Skeletal muscle satellite cell (primary cell): Measurements from ENCODE around the gene DNAJC21.
"Not testable (repeated sequence)": the region's sequence is repeated elsewhere in the genome, so short reads cannot be mapped to it uniquely, and the experiment has no call there.

ENCODE experiments used
- H3K27me3 ChIP-seq: 2 replicates; pipeline ENCODE4 v1.7.0; 2013; ENCODE audit warnings: low read length; ENCODE audit not compliant: control insufficient read depth, insufficient read depth
- H3K36me3 ChIP-seq: 2 replicates; pipeline ENCODE4 v1.7.0; 2013; ENCODE audit warnings: mild to moderate bottlenecking, control low read depth, low read length; ENCODE audit not compliant: insufficient read depth
- H3K4me1 ChIP-seq: 2 replicates; pipeline ENCODE4 v1.7.0; 2013; ENCODE audit warnings: low read length; ENCODE audit not compliant: control insufficient read depth, insufficient read depth
- H3K4me2 ChIP-seq: 2 replicates; pipeline ENCODE4 v1.7.0; 2013; ENCODE audit warnings: mild to moderate bottlenecking, low read length
- H3K4me3 ChIP-seq: 2 replicates; pipeline ENCODE4 v1.7.0; 2013; ENCODE audit warnings: low read length
- H3K9ac ChIP-seq: 2 replicates; pipeline ENCODE4 v1.7.0; 2013; ENCODE audit warnings: mild to moderate bottlenecking, low read depth, low read length, moderate library complexity
- H3K9me3 ChIP-seq: replicated peaks from 2 replicates; pipeline ENCODE4 v1.7.0; 2013; ENCODE audit warnings: mild to moderate bottlenecking, control low read depth, low read length

DNAJC21 gene

DNA sequence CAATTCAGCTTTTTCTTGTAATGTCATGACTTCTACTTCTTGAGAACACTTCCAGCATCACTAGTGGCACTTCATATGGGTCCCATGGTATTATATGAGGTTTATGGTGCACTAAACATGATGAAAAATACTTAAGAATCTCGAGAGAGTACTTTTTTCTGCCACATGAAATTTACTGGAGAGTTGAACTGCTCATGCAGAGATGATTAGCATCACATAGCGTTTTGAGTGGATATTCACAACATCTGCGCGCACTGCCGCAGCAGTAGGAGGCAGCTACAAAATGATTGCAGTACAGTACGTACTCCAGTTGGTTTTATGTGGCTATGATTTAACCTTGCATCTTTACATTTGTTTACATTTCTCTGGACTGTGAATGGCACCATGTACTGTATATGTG lies 28.7 kb upstream of the DNAJC21 start:
- Histone ChIP-seq H3K4me2 (no peak overlapping the region), H3K27me3 (no peaks in the 10 kb centered on the region), H3K9me3 (no peaks in the 10 kb centered on the region), H3K36me3 (no peaks in the 10 kb centered on the region), H3K9ac (no peak overlapping the region), H3K4me1 (no peaks in the 10 kb centered on the region), H3K4me3 (no peak overlapping the region)

DNA sequence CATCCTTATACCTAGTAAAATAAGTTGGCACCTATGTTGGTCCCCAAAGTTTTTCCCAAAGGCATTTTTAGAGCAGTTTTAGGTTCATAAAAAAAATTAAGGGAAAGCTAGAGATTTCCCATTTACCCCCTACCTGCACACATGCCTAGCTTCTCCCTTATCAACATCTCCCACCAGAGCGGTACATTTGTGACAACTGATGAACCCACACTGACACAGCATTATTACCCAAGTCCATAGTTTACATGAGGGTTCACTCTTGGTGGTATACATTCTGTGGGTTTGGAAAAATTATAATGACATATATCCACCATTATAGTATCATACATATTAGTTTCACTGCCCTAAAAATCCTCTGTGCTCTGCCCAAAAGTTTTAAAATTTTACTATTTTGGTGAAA lies 26.1 kb upstream of the DNAJC21 start:
- Histone ChIP-seq H3K4me3 (no peak overlapping the region), H3K9ac (no peak overlapping the region), H3K9me3 (no peaks in the 10 kb centered on the region), H3K36me3 (peaks cover 11% of the 10 kb centered on the region), H3K4me1 (no peaks in the 10 kb centered on the region), H3K27me3 (no peaks in the 10 kb centered on the region), H3K4me2 (no peak overlapping the region)

DNA sequence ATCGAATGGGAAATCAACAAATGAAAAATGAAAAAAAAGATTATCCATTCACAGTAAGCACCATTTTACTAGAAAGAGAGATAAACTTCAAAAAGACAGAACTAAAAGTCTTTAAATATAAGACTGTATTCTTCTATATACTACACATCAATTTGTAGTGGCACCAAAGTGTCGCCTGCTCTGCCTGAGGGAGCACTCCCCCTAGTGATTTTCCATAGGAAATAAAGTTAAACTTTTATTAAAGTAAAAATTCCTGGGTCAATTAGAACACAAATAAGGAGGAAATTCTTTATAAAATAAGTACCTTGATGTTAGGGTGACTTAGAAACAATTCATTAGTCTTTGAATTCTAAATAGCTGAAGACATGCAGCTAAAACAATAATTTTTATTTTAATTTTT lies 23.8 kb upstream of the DNAJC21 start:
- Histone ChIP-seq H3K4me3 (no peak overlapping the region), H3K9me3 (no peaks in the 10 kb centered on the region), H3K9ac (no peak overlapping the region), H3K4me2 (no peak overlapping the region), H3K4me1 (no peaks in the 10 kb centered on the region), H3K27me3 (no peaks in the 10 kb centered on the region), H3K36me3 (peaks cover 23% of the 10 kb centered on the region)

DNA sequence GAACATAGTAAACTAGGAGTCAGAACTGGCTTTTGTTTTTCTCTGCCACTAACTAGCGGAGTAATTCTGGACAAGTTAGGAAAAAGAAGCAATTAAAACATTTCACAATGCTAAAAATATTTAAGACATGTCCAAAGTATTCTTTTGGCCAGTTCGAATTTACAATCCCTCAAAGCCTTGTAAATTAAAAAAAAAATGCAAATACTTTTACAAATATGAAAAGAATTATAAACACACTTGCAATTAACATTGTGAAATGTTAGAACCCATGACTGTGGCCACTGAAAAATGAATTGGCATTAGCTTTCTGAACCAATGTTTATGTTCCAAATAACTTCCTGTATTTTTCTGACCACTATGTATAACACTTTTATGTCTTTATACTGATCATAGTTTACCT lies 16.3 kb upstream of the DNAJC21 start:
- Histone ChIP-seq H3K9me3 (no peaks in the 10 kb centered on the region), H3K4me3 (no peak overlapping the region)

DNA sequence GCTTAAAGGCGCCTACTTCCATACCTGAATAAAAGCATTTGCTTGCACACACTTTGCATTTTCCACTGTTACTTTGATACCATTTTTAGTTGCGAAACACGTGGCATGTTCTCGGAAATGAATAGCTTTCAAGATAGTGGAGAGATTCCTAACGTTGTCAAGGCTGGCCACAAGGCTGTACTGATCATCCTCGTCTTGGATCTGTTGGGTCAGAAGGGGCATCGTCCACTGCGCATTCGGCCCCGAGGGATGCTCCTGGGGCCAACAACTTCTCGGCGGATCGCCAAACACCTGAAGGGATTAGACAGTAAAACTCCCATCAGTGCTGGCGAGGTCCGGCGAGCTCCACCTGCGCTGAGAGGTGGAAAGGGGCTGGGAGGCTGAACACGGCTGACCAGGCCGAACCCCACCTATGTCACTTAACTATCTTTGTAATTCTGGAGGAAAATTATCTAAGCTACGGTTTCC lies 14.7 kb upstream of the DNAJC21 start:
- Histone ChIP-seq H3K9ac (peak overlapping the region; percentile 93), H3K27me3 (no peaks in the 10 kb centered on the region), H3K4me1 (peaks cover 28% of the 10 kb centered on the region), H3K4me2 (peak overlapping the region; percentile 90), H3K9me3 (no peaks in the 10 kb centered on the region), H3K36me3 (peaks cover 17% of the 10 kb centered on the region), H3K4me3 (peak overlapping the region; percentile 97)

More for the DNA sequence above, 16.3 kb upstream of the DNAJC21 start:
- Histone ChIP-seq H3K36me3 (peaks cover 24% of the 10 kb centered on the region), H3K4me1 (peaks cover 28% of the 10 kb centered on the region), H3K27me3 (no peaks in the 10 kb centered on the region), H3K9ac (peak overlapping the region; percentile 93), H3K4me2 (peak overlapping the region; percentile 90)

DNA sequence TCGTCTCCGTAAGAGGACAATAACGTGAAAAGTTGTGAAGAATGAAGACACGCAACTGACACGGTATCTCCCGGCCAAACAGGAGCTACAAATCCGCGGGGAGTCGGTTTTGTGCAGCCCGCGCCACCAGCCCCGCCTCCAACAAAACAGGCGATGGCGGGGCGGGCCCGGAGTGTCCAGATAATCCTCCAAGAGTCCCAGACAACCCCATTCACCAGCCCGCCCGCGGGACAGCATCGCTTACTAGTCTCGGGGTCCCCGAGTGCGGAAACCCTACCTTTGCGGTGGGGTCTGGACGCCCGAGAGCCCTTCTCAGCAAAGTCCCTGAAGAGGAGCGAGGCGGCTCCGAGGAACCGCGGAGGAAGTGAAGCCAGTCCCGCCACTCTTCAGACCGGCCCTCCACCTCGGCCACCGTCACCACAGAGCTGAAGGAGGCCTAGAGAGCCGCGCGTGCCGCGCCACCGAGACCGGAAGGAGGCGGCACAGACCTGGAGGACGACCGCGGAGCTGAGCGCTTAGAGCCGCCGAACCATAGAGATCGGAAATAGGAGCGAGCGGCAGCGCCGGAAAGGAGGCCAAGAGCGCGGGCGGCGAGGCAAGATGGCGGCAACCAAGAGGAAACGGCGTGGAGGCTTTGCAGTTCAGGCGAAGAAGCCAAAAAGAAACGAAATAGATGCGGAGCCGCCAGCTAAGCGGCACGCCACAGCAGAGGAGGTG lies 14.1 kb upstream of the DNAJC21 start, which contains the start of the genes BRIX1 and RAD1:
BRIX1 (plus strand) TSS at position 573 of the 717 bp plus-strand sequence; CDS start at position 601, 28 bp downstream.
RAD1 (minus strand) TSS at position 366 of the 717 bp plus-strand sequence. CDS start 612 bp downstream, outside the sequence.
- no peaks in the 10 kb centered on the region for H3K27me3 ChIP-seq
- peaks cover 28% of the 10 kb centered on the region for H3K4me1 ChIP-seq
- H3K36me3 ChIP-seq, result peaks cover 22% of the 10 kb centered on the region
- H3K9ac ChIP-seq, result peak within 1 kb of the TSS; percentile 93
- H3K9me3 ChIP-seq, result no peaks in the 10 kb centered on the region
- H3K4me2 ChIP-seq, result peak within 1 kb of the TSS; percentile 92
- peak within 1 kb of the TSS; percentile 97 for H3K4me3 ChIP-seq

DNA sequence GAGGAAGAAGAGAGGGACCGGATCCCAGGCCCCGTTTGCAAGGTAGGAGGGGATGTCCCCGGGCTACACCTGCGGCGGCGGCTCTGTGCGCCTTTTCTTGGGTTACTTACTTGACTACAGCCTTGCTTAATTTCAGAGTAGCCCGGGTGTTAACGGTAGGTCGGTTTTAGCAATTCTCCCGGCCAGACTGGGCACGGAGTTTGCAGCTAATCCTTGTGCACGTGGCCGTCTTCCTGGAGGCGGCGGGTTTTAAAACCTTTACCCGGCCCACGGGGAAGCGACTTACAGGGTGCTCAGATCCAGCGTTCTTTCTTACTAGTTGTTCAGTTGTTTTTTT lies 13.5 kb upstream of the DNAJC21 start:
- H3K27me3 ChIP-seq, result no peaks in the 10 kb centered on the region
- H3K9me3 ChIP-seq, result no peaks in the 10 kb centered on the region
- H3K4me1 ChIP-seq, result peaks cover 28% of the 10 kb centered on the region
- H3K9ac ChIP-seq, result peak overlapping the region; percentile 93
- H3K36me3 ChIP-seq, result peaks cover 23% of the 10 kb centered on the region
- peak overlapping the region; percentile 92 for H3K4me2 ChIP-seq
- peak overlapping the region; percentile 97 for H3K4me3 ChIP-seq

DNA sequence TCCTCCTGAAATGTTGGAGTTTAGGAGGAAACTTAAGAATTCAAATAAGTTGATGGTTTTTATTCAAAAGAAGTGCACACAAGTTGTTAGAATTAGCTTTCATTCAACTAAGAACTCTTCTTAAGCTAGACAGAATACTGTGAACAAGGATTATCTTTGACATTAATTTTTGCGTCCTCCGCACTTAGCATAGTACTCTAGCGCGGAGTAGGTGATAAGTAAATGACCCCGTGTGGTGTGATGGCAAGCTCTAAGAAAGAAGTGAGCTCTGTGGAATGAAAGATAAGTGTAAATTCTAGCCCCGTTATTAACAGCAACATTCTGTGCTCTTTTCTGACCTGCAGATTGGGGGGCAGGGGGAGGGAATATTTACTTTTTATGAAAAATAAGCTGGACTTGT lies 12.8 kb upstream of the DNAJC21 start:
- Histone ChIP-seq H3K36me3 (peaks cover 23% of the 10 kb centered on the region), H3K9ac (peak overlapping the region; percentile 93), H3K9me3 (no peaks in the 10 kb centered on the region), H3K4me1 (peaks cover 28% of the 10 kb centered on the region), H3K4me3 (peak overlapping the region; percentile 97), H3K4me2 (peak overlapping the region; percentile 92), H3K27me3 (no peaks in the 10 kb centered on the region)

DNA sequence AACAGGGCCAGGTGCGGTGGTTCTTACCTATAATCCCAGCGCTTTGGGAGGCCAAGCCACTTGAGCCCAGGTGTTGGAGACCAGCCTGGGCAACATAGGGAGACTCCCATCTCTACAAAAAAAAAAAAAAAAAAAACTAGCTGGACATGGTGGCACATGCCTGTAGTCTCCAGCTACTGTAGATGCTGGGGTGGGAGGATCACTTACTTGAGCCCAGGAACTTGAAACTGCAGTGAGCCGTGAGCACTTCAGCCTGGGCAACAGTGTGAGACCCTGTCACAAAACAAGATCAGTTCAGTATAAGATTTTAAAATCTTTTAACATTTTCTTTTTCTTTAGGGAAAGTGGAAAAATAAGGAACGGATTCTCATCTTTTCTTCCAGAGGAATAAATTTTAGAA lies 11.3 kb upstream of the DNAJC21 start:
- Histone ChIP-seq H3K36me3 (peaks cover 34% of the 10 kb centered on the region), H3K4me2 (peak overlapping the region; percentile 57), H3K9ac (no peak overlapping the region), H3K9me3 (no peaks in the 10 kb centered on the region), H3K4me3 (no peak overlapping the region), H3K4me1 (peaks cover 25% of the 10 kb centered on the region), H3K27me3 (no peaks in the 10 kb centered on the region)

DNA sequence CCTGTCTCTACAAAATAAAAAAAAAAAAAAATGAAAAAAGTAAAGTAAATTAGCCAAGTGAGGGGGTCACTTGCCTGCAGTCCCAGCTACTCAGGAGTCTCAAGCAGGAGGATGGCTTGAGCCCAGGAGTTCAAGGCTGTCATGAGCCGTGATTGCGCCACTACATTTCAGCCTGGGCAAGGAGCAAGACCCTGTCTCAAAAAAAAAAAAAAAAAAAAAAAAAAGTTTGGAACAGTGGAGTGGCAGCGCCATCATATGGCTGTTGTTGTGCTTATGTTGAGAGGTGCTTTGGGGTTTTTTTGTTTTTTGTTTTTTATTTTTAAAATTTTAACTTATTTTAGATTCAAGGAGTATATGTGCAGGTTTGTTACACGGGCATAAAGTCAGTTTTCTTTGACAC lies 10.3 kb upstream of the DNAJC21 start:
- H3K9me3 ChIP-seq, result no peaks in the 10 kb centered on the region
- no peaks in the 10 kb centered on the region for H3K27me3 ChIP-seq
- no peak overlapping the region for H3K9ac ChIP-seq
- H3K36me3 ChIP-seq, result peaks cover 41% of the 10 kb centered on the region
- H3K4me2 ChIP-seq, result no peak overlapping the region
- H3K4me1 ChIP-seq, result peaks cover 25% of the 10 kb centered on the region
- no peak overlapping the region for H3K4me3 ChIP-seq

DNA sequence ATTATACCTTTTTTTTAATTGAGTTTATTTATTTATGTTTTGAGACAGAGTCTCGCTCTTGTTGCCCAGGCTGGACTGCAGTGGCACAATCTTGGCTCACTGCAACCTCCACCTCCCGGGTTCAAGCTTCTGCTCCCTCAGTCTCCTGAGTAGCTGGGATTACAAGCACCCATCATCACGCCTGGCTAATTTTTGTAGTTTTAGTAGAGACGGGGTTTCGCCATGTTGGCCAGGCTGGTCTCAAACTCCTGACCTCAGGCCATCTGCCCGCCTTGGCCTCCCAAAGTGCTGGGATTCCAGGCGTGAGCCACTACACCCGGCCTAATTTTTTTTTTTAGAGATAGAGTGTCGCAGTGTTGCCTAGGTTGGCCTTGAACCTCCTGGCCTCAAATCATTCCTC lies 6.1 kb upstream of the DNAJC21 start:
- H3K9ac ChIP-seq, H3K4me3 ChIP-seq, H3K9me3 ChIP-seq, H3K27me3 ChIP-seq: not testable (repeated sequence)
- peaks cover 16% of the 10 kb centered on the region for H3K4me1 ChIP-seq
- H3K36me3 ChIP-seq, result peaks cover 76% of the 10 kb centered on the region
- H3K4me2 ChIP-seq, result peak overlapping the region; percentile 64
